Heart right ventricle (tissue), 16 donors: Measurements from ENCODE around the gene PNPLA5. TPM values are rescaled to one million over a fixed set of nuclear protein-coding genes. Genes with fewer than 3 reads are reported as not detected.

ENCODE experiments used
- ATAC-seq, 8 donors: fragments of 200-7000 bp; cut with Tn5 transposase; one replicate each; pipeline ENCODE4 v1.9.1; 2020; ENCODE audit warnings: mild to moderate bottlenecking in 8 of 8, moderate library complexity in 8 of 8, moderate number of reproducible peaks in 1 of 8
- DNase-seq, 2 donors: peaks; one replicate each; pipeline ENCODE4 v3.0.0-alpha.2; 2020
- H3K27ac ChIP-seq, 10 donors: fragments of 200-600 bp; sonication (generic) in 2 of 10; one replicate each; pipeline versions ENCODE4 v1.5.0 to v1.8.0; 2020 to 2022; ENCODE audit warnings: mild to moderate bottlenecking in 3 of 10
- H3K27me3 ChIP-seq, 7 donors: fragments of 200-600 bp; one replicate each; pipeline ENCODE4 v1.8.0; 2021 to 2022; ENCODE audit warnings: mild to moderate bottlenecking in 2 of 7
- H3K36me3 ChIP-seq, 9 donors: fragments of 200-600 bp; sonication (generic) in 1 of 9; one replicate each; pipeline versions ENCODE4 v1.5.0 to v1.8.0; 2020 to 2022; ENCODE audit warnings: mild to moderate bottlenecking in 2 of 9
- H3K4me1 ChIP-seq, 9 donors: fragments of 200-600 bp; sonication (generic) in 1 of 9; one replicate each; pipeline versions ENCODE4 v1.5.0 to v1.8.0; 2020 to 2022; ENCODE audit warnings: mild to moderate bottlenecking in 4 of 9
- H3K4me3 ChIP-seq, 10 donors: fragments of 200-600 bp; sonication (generic) in 2 of 10; one replicate each; pipeline versions ENCODE4 v1.5.0 to v1.8.0; 2020 to 2022; ENCODE audit warnings: mild to moderate bottlenecking in 7 of 10, moderate library complexity in 2 of 10
- H3K9me3 ChIP-seq, 11 donors: fragments of 200-600 bp in 10 of 11; sonication (generic) in 2 of 11; one replicate each; pipeline versions ENCODE4 v1.5.0 to v1.8.0; 2013 to 2022; ENCODE audit warnings: mild to moderate bottlenecking in 2 of 11, control low read depth in 1 of 11, moderate library complexity in 1 of 11
- WGBS, 2 donors: extraction: QIAGEN DNeasy Blood & Tissue Kit; methylation state at CpG; one replicate each; pipeline ENCODE4 v1.1.7; 2013; ENCODE audit warnings: inconsistent platforms in 1 of 2; 5-methylcytosine and 5-hydroxymethylcytosine counted together
- intact Hi-C, 10 donors: fragments of 100-400 bp; cut with DNase I; formaldehyde crosslinking; loops; one replicate each; pipeline versions ENCODE4 v1.11.1 to v1.14.2; 2022
- polyA plus RNA-seq, 2 donors: library from polyadenylated mRNA; stranded (reverse); fragments of 200-250 nt; gene quantifications; one replicate each; pipeline ENCODE4 v1.2.3, GENCODE V29; 2013
- total RNA-seq, 10 donors: library from RNA; stranded (reverse); fragmentation: NEBNext Ultra II Directional in 3 of 10; extraction: Animal tissue kit (Norgen Biotek cat#: 25700) in 3 of 10; gene quantifications; one replicate each; pipeline versions ENCODE4 v1.2.1 to v1.2.4, GENCODE V29; 2021 to 2023
- TF ChIP-seq, protein P1 (sequence below), 9 donors: fragments of 200-600 bp; sonication (generic) in 2 of 9; IDR thresholded peaks; one replicate each; pipeline versions ENCODE4 v1.5.0 to v1.8.0; 2021 to 2022; ENCODE audit warnings: antibody characterized with exemption in 9 of 9, mild to moderate bottlenecking in 5 of 9, moderate library complexity in 1 of 9
- donor health status: Arrhythmogenic right ventricular cardiomyopathy.
- donor health status: ischemic (EF 13 %, LVEDD 7.1; RV severe dilation, severe dysfunction).
- donor health status: healthy with polysubstance abuse.
- donor health status: DM: no; HTN: yes; CAD: no.
- donor health status: DM: no; HTN: no; CAD: no.
- donor health status: ischemic (EF 25% LVEDD 6.9; RV normal size, moderate dysfunction).
- donor health status: ischemic (EF 25% LVEDD 5.7; RV mildly dilated, moderate dysfunction).
- donor health status: healthy.
- donor health status: DM: yes; HTN: yes; CAD: no.
- donor health status: Ischemic cardiomyopathy.
- donor health status: ischemic (EF 35%, LVEDD 5.7; RV mildly dilated, moderate dysfunction).
- donor health status: nonischemic (EF 11% LVEDD 7.7; RV severe dilation, severe dysfunction).
- donor health status: DM: yes; HTN: yes; CAD: no.
- donor health status: PGD.
- donor health status: ischemic (EF 29% LVEDD 5.4; RV normal size, mild dysfunction).
- donor health status: nonischemic (EF 23%, LVEDD 6.1; RV moderate dilation, normal function).

Gene PNPLA5
- total and polyA plus RNA-seq, 12 donors: not detected

DNA sequence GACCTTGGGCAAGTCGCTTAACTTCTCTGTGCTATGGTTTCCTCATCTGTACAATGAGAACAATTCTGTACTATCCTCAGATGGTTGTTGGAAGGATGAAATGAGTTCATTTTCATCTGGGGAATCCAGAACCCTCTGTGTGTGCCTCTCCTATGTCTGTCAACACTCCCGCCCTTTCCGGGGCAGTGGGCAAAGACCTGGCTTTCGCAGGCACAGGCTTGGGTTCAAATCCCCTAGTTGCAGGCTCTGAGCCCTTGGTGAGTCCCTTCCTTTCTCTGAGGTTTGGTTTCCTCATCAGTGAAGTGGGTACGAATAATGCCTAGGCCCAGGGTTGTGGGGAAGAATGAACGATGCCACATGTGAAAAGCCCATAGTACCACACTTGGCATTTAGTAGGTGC, 6.0 kb downstream of the PNPLA5 start:
- Histone ChIP-seq H3K9me3 (no peaks in the 10 kb centered on the region), H3K36me3 (no peaks in the 10 kb centered on the region), H3K4me3 (no peak overlapping the region), H3K27me3 (peaks cover 14 to 64% (median 42%) of the 10 kb centered on the region in 7 donors), H3K4me1 (no peaks in the 10 kb centered on the region), H3K27ac (no peak overlapping the region)
- TF ChIP-seq, protein P1, sequence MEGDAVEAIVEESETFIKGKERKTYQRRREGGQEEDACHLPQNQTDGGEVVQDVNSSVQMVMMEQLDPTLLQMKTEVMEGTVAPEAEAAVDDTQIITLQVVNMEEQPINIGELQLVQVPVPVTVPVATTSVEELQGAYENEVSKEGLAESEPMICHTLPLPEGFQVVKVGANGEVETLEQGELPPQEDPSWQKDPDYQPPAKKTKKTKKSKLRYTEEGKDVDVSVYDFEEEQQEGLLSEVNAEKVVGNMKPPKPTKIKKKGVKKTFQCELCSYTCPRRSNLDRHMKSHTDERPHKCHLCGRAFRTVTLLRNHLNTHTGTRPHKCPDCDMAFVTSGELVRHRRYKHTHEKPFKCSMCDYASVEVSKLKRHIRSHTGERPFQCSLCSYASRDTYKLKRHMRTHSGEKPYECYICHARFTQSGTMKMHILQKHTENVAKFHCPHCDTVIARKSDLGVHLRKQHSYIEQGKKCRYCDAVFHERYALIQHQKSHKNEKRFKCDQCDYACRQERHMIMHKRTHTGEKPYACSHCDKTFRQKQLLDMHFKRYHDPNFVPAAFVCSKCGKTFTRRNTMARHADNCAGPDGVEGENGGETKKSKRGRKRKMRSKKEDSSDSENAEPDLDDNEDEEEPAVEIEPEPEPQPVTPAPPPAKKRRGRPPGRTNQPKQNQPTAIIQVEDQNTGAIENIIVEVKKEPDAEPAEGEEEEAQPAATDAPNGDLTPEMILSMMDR (IDR thresholded peaks at IDR 0.05): no peak
- DNase-seq: no peak
- 89 to 93% methylated on average over 6 of the region's 6 CpGs for WGBS, 2 donors
- intact Hi-C loops: loop anchor here in 3 of 10 donors (5.0 to 10.0 kb wide), 3 partner anchors 53 to 501 kb away; no protein-coding TSS in a partner anchor
- no peak for ATAC-seq

DNA sequence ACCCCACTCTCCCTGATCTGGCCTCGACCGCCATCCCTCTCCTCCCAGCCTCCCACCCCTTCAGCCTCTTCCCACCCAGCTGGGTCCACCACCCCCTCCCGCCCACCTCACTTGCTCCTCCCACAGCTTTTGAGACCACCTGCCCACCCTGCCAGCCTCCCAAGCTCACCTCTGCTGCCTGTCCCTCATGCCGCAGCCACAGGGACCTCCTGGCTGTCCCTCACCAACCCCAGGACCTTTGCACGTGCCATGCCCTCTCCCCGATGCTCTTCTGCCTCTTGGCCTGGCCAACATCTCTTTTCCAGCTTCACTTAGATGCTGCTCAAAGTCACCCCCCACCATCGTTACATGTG, 6.5 kb downstream of the PNPLA5 start:
- Histone ChIP-seq H3K4me3 (no peak overlapping the region), H3K36me3 (no peaks in the 10 kb centered on the region), H3K9me3 (no peaks in the 10 kb centered on the region), H3K4me1 (no peaks in the 10 kb centered on the region), H3K27ac (no peak overlapping the region), H3K27me3 (peaks cover 9 to 64% (median 37%) of the 10 kb centered on the region in 7 donors)
- intact Hi-C loops: loop anchor here in 3 of 10 donors (5.0 to 10.0 kb wide), 3 partner anchors 53 to 500 kb away; no protein-coding TSS in a partner anchor
- DNase-seq: no peak
- ATAC-seq: no peak
- TF ChIP-seq, protein P1 (IDR thresholded peaks at IDR 0.05): peak in 4 of 9 donors; percentile 1 to 16 (median 4)
- WGBS, 2 donors: 66 to 69% methylated on average over 7 of the region's 7 CpGs

DNA sequence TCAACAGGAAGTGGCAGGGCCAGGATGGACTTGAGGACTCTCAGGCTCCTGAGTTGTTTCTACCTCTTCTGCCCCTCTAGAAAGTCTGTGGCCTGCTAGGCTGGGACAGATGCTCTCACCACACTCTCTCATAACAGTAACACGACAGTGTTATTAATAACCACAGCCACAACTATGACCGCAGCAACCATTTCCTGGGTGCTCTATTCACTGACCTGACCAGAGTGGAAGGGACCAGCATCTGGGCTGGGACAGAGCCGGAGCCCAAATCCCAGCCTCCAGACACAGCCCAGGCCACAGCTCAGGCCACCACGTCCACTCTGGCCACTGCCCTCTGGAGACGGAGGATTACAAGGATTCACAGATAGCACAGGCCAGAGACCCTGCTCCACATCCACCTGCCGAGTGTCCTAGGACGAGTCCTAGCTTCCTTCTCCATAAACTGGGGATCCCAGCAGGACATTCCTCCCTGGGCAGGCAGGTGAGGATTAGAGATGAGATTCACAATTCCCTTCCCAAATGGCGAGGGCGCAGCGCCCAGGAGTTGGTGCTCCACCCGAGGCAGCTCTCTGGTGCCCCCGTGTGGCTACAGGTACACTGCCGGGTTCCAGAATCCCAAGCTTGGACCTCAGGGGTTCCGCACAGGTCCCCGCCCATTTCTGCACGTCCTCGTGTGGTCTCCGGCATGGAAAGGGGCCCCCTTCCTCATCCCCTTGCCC, 7.1 kb downstream of the PNPLA5 start:
- no peaks in the 10 kb centered on the region for H3K36me3 ChIP-seq
- H3K4me1 ChIP-seq: no peaks in the 10 kb centered on the region
- intact Hi-C loops: loop anchor here in 3 of 10 donors (5.0 to 10.0 kb wide), 3 partner anchors 52 to 500 kb away; no protein-coding TSS in a partner anchor
- 23 to 26% methylated on average over 17 to 18 of the region's 18 CpGs for WGBS, 2 donors
- peaks cover 6 to 64% (median 32%) of the 10 kb centered on the region in 7 donors for H3K27me3 ChIP-seq
- H3K27ac ChIP-seq: no peak overlapping the region
- H3K9me3 ChIP-seq: no peaks in the 10 kb centered on the region
- ATAC-seq (peak in 6 of 8 donors; percentile 33 to 66 (median 52)), DNase-seq (peak; percentile 49 to 71)
- TF ChIP-seq, protein P1 (IDR thresholded peaks at IDR 0.05): peak; percentile 52 to 85 (median 76)
- H3K4me3 ChIP-seq: no peak overlapping the region

DNA sequence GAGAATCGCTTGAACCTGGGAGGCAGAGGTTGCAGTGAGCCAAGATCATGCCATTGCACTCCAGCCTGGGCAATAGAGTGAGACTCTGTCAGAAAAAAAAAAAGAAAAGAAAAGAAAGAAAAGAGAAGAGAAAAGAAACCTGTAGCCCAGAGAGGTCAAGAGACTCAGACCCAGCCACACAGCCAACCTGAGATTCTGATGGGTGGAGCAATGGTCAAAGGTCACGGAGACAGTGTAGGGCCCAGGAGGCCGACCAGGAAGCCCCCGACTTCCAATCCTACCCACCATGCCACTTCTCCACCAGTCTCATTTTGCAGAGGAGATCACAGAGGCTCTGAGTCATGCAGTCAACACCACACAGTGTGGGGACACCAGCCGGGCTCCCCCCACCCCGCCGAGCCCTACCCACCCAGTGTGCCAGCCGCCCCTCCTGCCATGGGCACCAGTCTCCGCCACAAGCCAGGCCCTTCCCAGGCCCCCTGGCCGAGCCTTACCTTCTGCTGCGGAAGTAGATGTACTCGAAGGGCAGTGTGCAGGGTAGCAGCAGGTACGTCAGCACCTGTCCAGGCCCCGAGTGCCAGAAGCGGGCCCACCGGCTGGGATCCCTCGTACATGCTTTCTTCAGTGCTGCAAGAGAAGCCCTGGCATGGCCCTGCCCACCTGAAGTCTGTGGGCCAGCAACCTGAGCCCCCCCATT, 7.9 kb downstream of the PNPLA5 start:
- intact Hi-C loops: loop anchor here in 2 of 10 donors (10.0 kb wide), 2 partner anchors 489 to 499 kb away; no protein-coding TSS in a partner anchor
- ATAC-seq (no peak), DNase-seq (no peak)
- peaks cover 6 to 58% (median 23%) of the 10 kb centered on the region in 7 donors for H3K27me3 ChIP-seq
- H3K4me3 ChIP-seq: no peak overlapping the region
- TF ChIP-seq, protein P1 (IDR thresholded peaks at IDR 0.05): no peak
- H3K36me3 ChIP-seq: no peaks in the 10 kb centered on the region
- no peaks in the 10 kb centered on the region for H3K9me3 ChIP-seq
- H3K27ac ChIP-seq: no peak overlapping the region
- 82 to 88% methylated on average over 17 of the region's 17 CpGs for WGBS, 2 donors
- no peaks in the 10 kb centered on the region for H3K4me1 ChIP-seq
